Left hindlimb (tissue), 1 donor: ENCODE measurements around the gene DCXR.
A peak's percentile ranks its signal among the peaks of the same experiment; 100 is the strongest.

Experiments
- DNase-seq: peaks from one replicate; pipeline ENCODE4 v3.0.0-alpha.2; 2018

The DCXR gene

GRCh38 chr17:82037092-82037888 lies at the start of gene DCXR:
DCXR (minus strand) TSS chr17:82037697; CDS start chr17:82037682, 15 bp downstream.
- DNase-seq: peak; percentile 97

DNA sequence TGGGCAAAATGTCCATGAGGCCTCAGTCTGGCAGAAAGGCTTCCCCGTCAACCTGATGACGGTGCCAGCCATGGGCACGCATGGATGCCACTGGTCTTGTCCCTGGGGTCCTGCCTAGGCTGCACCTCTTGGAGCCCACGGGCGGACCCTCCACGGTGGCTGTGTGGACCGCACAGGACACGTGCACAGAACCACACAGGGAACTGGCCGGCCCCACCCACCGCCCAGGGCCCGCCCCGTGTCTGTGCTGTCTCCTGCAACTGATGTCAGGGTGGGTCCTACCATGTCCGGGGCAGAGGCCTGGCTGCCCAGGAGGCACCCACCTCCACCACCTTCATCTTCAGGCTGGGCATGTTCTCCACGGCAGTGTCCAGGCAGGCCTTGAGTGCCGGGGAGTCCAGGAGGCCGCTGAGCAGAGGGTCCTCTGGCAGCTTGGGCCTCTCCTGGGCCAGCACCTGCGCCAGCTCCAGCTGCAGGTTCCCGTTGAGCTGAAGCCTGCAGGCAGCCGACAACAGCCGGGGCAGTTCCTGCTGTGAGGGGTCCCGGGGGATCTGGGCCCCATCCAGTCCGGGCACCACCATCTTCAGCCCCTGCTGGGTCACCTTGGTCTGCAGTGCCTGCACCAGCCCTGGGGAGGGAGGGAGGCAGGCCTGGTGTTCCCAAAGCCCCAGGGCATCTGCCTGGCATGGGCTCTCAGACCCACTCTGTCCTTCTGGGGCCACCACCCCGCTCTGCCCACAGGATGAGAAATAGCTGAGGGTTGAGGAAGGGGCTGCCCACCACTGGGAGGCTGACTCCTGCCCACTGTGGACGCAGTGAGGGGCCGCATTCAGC lies 48.7 kb upstream of the DCXR start:
- peak; percentile 34 for DNase-seq

DNA sequence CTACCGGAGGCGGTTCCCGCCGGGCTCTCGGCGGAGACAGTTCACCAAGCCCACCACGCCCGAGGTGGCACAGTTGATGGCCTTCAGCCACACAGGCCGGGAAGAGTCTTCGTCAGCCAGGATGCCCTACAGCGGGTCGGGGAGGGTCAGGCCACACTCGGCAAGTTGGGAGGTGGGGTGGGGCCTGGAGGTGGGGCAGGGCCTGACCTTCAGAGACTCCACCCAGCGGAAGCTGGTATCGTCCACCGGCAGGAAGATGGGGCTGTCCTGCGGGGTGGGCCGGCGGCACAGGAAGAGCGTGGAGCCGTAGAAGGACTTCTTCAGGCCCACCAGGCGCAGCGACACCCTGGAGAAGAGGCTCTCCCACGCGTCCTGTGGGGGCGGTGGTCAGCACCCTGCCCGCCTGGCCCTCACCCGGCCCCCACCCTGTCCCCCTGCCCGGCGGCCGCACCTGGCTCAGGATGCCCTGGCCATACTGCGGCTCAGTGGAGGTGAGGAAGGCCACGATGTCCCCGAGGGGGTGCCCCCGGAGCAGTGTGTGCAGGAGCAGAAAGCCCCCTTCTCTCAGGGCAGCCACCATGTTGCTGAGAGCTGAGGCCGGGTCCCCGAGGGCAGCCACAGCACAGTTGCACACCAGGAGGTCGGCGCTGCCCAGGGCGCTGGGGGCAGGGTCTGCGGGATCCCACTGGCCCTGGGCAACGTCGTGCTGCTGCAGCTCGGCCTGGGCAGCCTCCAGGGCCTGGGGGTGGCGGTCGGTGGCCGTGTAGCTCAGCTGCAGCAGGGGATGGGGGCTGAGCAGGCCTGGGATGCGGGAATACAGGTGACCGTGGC lies 47.7 kb upstream of the DCXR start:
- DNase-seq: no peak

DNA sequence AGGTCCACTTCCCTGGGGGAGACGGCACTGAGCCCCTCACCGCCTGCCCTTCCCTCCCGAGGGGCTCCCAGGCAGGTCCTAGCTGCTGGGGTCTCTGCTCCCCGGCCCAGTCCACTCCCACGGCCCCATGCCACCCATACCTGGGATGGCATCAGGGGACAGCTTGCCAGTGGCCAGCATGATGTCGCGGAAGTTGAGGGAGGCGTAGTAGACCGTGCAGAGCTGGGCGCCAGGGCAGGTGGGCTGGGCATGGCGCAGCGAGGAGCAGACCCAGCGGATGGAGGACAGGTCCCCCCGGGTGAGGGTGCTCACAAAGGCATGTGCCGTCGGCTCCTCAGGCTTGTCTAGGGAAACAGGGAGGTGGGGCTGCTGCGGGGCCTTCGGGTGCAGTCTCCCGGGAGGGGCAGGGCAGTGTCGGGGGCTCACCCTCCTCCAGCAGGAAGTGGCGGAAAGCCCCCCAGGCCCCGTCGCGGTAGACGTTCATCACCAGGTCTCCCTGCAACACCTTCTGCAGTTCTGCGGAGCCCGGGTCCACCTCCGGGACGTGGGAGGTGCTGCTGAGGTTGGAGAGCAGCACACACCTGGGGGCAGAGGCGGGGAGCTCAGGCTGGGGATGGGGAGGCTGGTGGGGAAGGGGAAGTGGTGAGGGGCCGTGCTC lies 47.0 kb upstream of the DCXR start:
- DNase-seq: no peak

- DNase-seq: no peak
Measured at GRCh38 chr17:82083533-82084359, 46.2 kb upstream of the DCXR start.

- DNase-seq: no peak
Measured at GRCh38 chr17:82083009-82083408, 45.5 kb upstream of the DCXR start.

DNA sequence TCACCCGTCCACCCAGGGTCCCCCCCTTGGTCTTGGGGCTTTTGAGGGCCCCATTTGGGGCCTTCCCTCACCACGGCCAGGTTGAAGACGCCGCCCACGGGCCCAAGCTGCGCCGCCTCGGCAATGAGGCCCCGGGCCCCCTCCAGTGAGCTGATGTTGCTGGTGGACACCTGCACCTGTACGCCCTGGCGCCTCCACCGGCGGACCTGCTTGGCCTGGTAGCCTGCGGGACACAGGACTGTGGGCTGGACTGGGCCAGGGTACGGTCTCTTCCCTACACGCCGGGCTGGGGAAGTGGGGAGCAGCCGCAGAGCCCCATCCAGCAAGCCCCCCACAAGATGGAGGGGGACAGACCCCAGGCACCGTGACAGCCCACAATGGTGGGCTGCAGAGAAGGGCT lies 45.0 kb upstream of the DCXR start:
- DNase-seq: no peak

- DNase-seq: no peak
Measured at GRCh38 chr17:82081966-82082365, 44.5 kb upstream of the DCXR start.

GRCh38 chr17:82081546-82081945 lies 44.0 kb upstream of the DCXR start:
- no peak for DNase-seq

- DNase-seq: no peak
Measured at GRCh38 chr17:82080789-82081464, 43.4 kb upstream of the DCXR start.

GRCh38 chr17:82080048-82080788 lies 42.7 kb upstream of the DCXR start:
- no peak for DNase-seq

GRCh38 chr17:82079001-82079677 lies 41.6 kb upstream of the DCXR start:
- no peak for DNase-seq

GRCh38 chr17:82078433-82078832 lies 40.9 kb upstream of the DCXR start:
- DNase-seq: no peak

GRCh38 chr17:82077617-82078358 lies 40.3 kb upstream of the DCXR start:
- DNase-seq: no peak

- no peak for DNase-seq
Measured at GRCh38 chr17:82076785-82077591, 39.5 kb upstream of the DCXR start.

GRCh38 chr17:82076018-82076784 lies 38.7 kb upstream of the DCXR start:
- no peak for DNase-seq

- DNase-seq: no peak
Measured at GRCh38 chr17:82073446-82073845, 35.9 kb upstream of the DCXR start.
